Upper lobe of right lung (tissue), 1 donor: ENCODE measurements around the gene GIMAP1. TPM values are rescaled to one million over a fixed set of nuclear protein-coding genes. Genes with fewer than 3 reads are reported as not detected.

ENCODE experiments used
- ATAC-seq: fragments of 200-7000 bp; cut with Tn5 transposase; one replicate; pipeline ENCODE4 v1.9.1; 2020; ENCODE audit warnings: mild to moderate bottlenecking, moderate library complexity
- DNase-seq: peaks from one replicate; pipeline ENCODE4 v3.0.0-alpha.2; 2020
- H3K27ac ChIP-seq: fragments of 200-600 bp; one replicate; pipeline ENCODE4 v1.8.0; 2022
- H3K27me3 ChIP-seq: fragments of 200-600 bp; one replicate; pipeline ENCODE4 v1.8.0; 2022; ENCODE audit warnings: mild to moderate bottlenecking
- H3K36me3 ChIP-seq: fragments of 200-600 bp; one replicate; pipeline ENCODE4 v1.8.0; 2022
- H3K4me1 ChIP-seq: fragments of 200-600 bp; one replicate; pipeline ENCODE4 v1.8.0; 2022
- H3K4me3 ChIP-seq: fragments of 200-600 bp; one replicate; pipeline ENCODE4 v1.8.0; 2022; ENCODE audit warnings: mild to moderate bottlenecking
- H3K9me3 ChIP-seq: fragments of 200-600 bp; one replicate; pipeline ENCODE4 v1.8.0; 2022
- intact Hi-C: fragments of 100-400 bp; cut with DNase I; formaldehyde crosslinking; loops from one replicate; pipeline ENCODE4 v1.11.0; 2022
- total RNA-seq: library from RNA; stranded (reverse); fragmentation: NEBNext Ultra II Directional; extraction: Animal tissue kit (Norgen Biotek cat#: 25700); gene quantifications from one replicate; pipeline ENCODE4 v1.2.1, GENCODE V29; 2021
- TF ChIP-seq, protein P1 (sequence below): fragments of 200-600 bp; IDR thresholded peaks from one replicate; pipeline ENCODE4 v1.8.0; 2022; ENCODE audit warnings: antibody characterized with exemption
- donor health status: DM: no; HTN: yes; CAD: no; lungs with severe emphysema.

The GIMAP1 gene
- total RNA-seq, 1 donor from 2014 or later = 13.0 TPM

- DNase-seq (no peak), ATAC-seq (no peak)
- TF ChIP-seq, protein P1, sequence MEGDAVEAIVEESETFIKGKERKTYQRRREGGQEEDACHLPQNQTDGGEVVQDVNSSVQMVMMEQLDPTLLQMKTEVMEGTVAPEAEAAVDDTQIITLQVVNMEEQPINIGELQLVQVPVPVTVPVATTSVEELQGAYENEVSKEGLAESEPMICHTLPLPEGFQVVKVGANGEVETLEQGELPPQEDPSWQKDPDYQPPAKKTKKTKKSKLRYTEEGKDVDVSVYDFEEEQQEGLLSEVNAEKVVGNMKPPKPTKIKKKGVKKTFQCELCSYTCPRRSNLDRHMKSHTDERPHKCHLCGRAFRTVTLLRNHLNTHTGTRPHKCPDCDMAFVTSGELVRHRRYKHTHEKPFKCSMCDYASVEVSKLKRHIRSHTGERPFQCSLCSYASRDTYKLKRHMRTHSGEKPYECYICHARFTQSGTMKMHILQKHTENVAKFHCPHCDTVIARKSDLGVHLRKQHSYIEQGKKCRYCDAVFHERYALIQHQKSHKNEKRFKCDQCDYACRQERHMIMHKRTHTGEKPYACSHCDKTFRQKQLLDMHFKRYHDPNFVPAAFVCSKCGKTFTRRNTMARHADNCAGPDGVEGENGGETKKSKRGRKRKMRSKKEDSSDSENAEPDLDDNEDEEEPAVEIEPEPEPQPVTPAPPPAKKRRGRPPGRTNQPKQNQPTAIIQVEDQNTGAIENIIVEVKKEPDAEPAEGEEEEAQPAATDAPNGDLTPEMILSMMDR = no peak
- Histone ChIP-seq H3K4me1 (peaks cover 9% of the 10 kb centered on the region), H3K27ac (no peak overlapping the region), H3K4me3 (no peak overlapping the region), H3K9me3 (no peaks in the 10 kb centered on the region), H3K27me3 (no peaks in the 10 kb centered on the region), H3K36me3 (peaks cover 13% of the 10 kb centered on the region)
- intact Hi-C loops = no loop called here
Measured at GRCh38 chr7:150719960-150720891, 3.8 kb downstream of the GIMAP1 start.

- Histone ChIP-seq H3K4me1 (peaks cover 9% of the 10 kb centered on the region), H3K27ac (peak overlapping the region; percentile 42), H3K27me3 (no peaks in the 10 kb centered on the region), H3K9me3 (no peaks in the 10 kb centered on the region), H3K36me3 (peaks cover 13% of the 10 kb centered on the region), H3K4me3 (no peak overlapping the region)
- ATAC-seq = no peak
- intact Hi-C loops = no loop called here
- DNase-seq = no peak
- TF ChIP-seq, protein P1 = no peak
Measured at GRCh38 chr7:150721970-150722373, 5.6 kb downstream of the GIMAP1 start.

DNA sequence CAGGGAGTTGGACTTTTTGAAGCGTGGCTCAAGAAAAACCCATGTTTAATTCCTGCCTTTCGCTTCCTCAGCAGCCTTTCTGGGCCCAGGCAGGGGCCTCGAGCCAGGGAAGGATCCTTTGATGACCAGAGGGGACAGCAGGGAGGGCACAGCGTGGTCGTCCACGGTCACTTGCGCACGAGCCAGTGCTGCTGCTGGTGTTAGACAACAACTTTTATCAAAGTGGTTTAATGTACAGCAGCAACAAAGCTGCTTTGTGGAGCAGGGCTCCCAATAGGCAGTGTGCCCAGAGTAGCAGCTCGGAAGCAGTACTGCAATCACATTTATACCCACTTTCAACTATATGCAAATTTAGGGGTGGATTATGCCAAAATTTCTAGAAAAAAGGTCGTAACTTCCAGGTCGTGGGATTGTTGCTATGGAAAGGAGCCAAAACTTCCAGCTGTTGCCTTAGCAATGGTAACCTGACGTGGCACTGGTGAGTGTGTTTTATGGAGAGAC, 6.1 kb downstream of the GIMAP1 start:
- intact Hi-C loops = no loop called here
- peaks cover 13% of the 10 kb centered on the region for H3K36me3 ChIP-seq
- TF ChIP-seq, protein P1 = no peak
- peak overlapping the region; percentile 42 for H3K27ac ChIP-seq
- DNase-seq = no peak
- no peak for ATAC-seq
- H3K4me3 ChIP-seq = no peak overlapping the region
- no peaks in the 10 kb centered on the region for H3K27me3 ChIP-seq
- no peaks in the 10 kb centered on the region for H3K9me3 ChIP-seq
- H3K4me1 ChIP-seq = peaks cover 9% of the 10 kb centered on the region

GRCh38 chr7:150723467-150723866, 7.1 kb downstream of the GIMAP1 start:
- H3K4me1 ChIP-seq = peaks cover 7% of the 10 kb centered on the region
- TF ChIP-seq, protein P1 = no peak
- no peak for DNase-seq

GRCh38 chr7:150727381-150727780, 11.0 kb downstream of the GIMAP1 start:
- DNase-seq (no peak), ATAC-seq (no peak)
- intact Hi-C loops = no loop called here
- Histone ChIP-seq H3K9me3 (no peaks in the 10 kb centered on the region), H3K4me1 (no peaks in the 10 kb centered on the region), H3K27ac (no peak overlapping the region), H3K27me3 (no peaks in the 10 kb centered on the region), H3K36me3 (no peaks in the 10 kb centered on the region), H3K4me3 (no peak overlapping the region)
- TF ChIP-seq, protein P1 = no peak

More at GRCh38 chr7:150723467-150723866, 7.1 kb downstream of the GIMAP1 start:
- ATAC-seq = no peak
- H3K9me3 ChIP-seq = no peaks in the 10 kb centered on the region
- no peaks in the 10 kb centered on the region for H3K27me3 ChIP-seq
- no peak overlapping the region for H3K27ac ChIP-seq
- no peak overlapping the region for H3K4me3 ChIP-seq
- H3K36me3 ChIP-seq = peaks cover 13% of the 10 kb centered on the region
- intact Hi-C loops = no loop called here
